Muscle layer of colon (tissue), 2 donors: ENCODE measurements around the gene TMEM40.

ENCODE experiments used
- H3K27ac ChIP-seq: one replicate; pipeline ENCODE4 v1.7.0; 2013; ENCODE audit warnings: low read depth, mild to moderate bottlenecking, low read length, moderate library complexity
- H3K27me3 ChIP-seq, 2 donors: one replicate each; pipeline ENCODE4 v1.7.0; 2013; ENCODE audit warnings: low read length in 2 of 2, mild to moderate bottlenecking in 2 of 2; ENCODE audit not compliant: insufficient read depth in 2 of 2, control insufficient read depth in 1 of 2
- H3K36me3 ChIP-seq: one replicate; pipeline ENCODE4 v1.7.0; 2013; ENCODE audit warnings: mild to moderate bottlenecking, low read length; ENCODE audit not compliant: insufficient read depth
- H3K4me1 ChIP-seq: one replicate; pipeline ENCODE4 v1.7.0; 2013; ENCODE audit warnings: mild to moderate bottlenecking, low read length; ENCODE audit not compliant: insufficient read depth
- H3K4me3 ChIP-seq, 2 donors: one replicate each; pipeline ENCODE4 v1.7.0; 2013; ENCODE audit warnings: low read length in 2 of 2, low read depth in 1 of 2, mild to moderate bottlenecking in 1 of 2, moderate library complexity in 1 of 2
- H3K9ac ChIP-seq: one replicate; pipeline ENCODE4 v1.7.0; 2013; ENCODE audit warnings: low read length
- H3K9me3 ChIP-seq: one replicate; pipeline ENCODE4 v1.7.0; 2013; ENCODE audit warnings: mild to moderate bottlenecking, low read length
- donor health status: abdominal sarcoma.
- donor health status: Adenocarcinoma of cecum.

TMEM40 gene

DNA sequence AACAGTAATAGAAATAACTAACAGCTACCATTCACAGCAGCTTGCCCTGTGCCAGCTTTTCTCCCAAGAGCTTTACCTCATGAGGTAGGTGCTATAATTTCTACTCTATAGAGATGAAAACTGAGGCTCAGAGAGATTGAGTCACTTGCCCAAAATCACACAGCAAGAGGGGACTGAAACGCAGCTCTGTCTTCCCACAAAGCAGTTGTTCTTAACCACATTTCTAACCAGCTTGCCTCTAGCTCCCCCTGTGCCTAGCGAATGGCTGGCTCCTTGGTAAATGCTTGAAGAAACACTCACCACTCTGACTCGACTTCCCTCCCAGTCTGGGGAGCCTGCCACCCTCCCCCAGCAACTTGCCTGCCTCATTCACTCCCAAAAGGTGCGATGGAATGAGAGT is 15.6 kb upstream of the TMEM40 start:
- Histone ChIP-seq H3K4me3 (no peak overlapping the region), H3K27ac (no peak overlapping the region), H3K4me1 (peaks cover 3% of the 10 kb centered on the region), H3K27me3 (no peaks in the 10 kb centered on the region), H3K9ac (no peak overlapping the region), H3K9me3 (no peaks in the 10 kb centered on the region), H3K36me3 (no peaks in the 10 kb centered on the region)

DNA sequence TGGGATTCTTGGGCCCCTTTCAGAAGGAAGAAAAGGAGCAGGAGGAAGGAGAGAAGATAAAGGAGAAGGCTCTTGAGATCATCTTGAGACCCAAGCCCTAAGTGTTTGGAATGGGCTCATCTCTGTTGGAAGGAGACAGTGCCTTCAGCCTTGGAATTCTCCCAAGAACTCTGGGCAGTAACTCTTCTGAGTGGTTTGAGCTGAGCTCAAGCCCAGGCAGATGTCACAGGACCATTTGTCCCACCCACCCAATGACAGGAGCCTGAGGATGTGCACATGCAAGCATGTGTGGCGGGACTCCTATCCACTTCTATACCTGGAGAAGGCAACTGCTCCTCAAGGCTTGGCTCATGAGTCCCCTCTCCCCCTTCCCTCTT is 14.6 kb upstream of the TMEM40 start:
- Histone ChIP-seq H3K4me1 (peaks cover 3% of the 10 kb centered on the region), H3K27me3 (no peaks in the 10 kb centered on the region), H3K9me3 (no peaks in the 10 kb centered on the region), H3K36me3 (no peaks in the 10 kb centered on the region), H3K4me3 (no peak overlapping the region), H3K9ac (no peak overlapping the region), H3K27ac (no peak overlapping the region)

DNA sequence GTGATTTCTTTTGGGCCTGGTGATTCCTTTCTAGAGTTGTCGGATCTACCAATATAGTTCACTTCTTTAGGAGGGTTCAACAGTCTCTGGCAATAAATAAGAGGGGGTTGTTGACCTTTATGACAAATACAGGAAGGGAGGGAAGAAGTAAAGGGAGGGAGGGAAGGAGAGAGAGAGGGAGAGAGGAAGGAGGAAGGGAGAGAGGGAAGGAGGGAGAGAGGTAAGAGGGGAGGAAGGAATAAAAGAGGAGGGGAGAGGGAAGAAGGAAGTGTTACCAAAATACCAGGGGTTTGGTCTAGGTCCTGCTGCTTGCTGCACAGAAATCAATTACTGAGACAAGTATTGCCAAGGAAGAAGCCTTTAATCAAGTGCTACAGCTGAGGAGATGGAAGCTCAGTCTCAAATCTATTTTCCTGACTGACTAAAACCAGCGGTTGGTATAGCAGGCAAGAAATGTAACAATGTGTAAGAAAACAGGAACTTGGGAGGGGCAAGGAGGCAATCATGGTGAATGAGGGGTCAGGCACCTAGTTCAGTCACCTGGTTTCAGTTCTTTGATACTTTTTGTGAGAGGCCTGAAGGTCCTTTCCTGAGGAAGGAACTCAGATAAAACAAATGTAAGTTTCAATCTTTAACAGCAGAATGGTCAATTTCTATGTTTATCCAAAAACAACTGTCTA is 14.1 kb upstream of the TMEM40 start:
- Histone ChIP-seq H3K9me3 (no peaks in the 10 kb centered on the region), H3K9ac (no peak overlapping the region), H3K27ac (no peak overlapping the region), H3K4me1 (peaks cover 3% of the 10 kb centered on the region), H3K36me3 (no peaks in the 10 kb centered on the region), H3K4me3 (no peak overlapping the region), H3K27me3 (no peaks in the 10 kb centered on the region)

DNA sequence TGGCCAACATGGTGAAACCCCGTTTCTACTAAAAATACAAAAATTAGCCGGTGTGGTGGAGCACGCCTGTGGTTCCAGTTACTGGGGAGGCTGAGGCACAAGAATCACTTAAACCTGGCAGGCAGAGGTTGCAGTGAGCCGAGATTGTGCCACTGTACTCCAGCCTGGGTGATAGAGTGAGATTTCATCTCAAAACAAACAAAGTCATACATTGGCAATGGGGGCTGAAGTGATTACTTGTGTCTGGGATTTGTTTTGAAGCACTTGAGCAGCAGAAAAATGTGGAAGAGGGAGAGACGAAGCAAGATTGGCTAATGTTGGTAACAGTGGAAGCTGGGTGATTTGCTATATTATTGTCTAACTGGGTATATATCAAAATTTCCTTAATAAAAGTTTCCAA is 13.4 kb upstream of the TMEM40 start:
- Histone ChIP-seq H3K27me3 (no peaks in the 10 kb centered on the region), H3K27ac (no peak overlapping the region), H3K36me3 (no peaks in the 10 kb centered on the region), H3K4me1 (peaks cover 3% of the 10 kb centered on the region), H3K9ac (no peak overlapping the region), H3K4me3 (no peak overlapping the region), H3K9me3 (no peaks in the 10 kb centered on the region)

DNA sequence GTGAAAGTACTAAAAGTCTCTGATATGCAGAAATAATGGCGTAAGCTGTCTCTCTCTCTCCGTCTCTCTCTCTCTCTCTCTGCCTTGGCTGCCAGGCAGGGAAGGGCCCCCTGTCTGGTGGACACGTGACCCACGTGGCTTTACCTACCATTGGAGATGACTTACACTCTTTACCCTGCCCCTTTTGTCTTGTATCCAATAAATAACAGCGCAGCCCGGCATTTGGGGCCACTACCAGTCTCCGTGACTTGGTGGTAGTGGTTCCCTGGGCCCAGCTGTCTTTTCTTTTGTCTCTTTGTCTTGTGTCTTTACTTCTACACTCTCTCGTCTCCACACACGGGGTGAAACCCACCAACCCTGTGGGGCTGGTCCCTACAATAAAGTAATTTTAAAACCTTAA is 12.2 kb upstream of the TMEM40 start:
- no peaks in the 10 kb centered on the region for H3K9me3 ChIP-seq
- H3K27me3 ChIP-seq: no peaks in the 10 kb centered on the region
- no peaks in the 10 kb centered on the region for H3K36me3 ChIP-seq
- no peak overlapping the region for H3K9ac ChIP-seq
- no peak overlapping the region for H3K4me3 ChIP-seq
- H3K27ac ChIP-seq: no peak overlapping the region
- peaks cover 3% of the 10 kb centered on the region for H3K4me1 ChIP-seq

DNA sequence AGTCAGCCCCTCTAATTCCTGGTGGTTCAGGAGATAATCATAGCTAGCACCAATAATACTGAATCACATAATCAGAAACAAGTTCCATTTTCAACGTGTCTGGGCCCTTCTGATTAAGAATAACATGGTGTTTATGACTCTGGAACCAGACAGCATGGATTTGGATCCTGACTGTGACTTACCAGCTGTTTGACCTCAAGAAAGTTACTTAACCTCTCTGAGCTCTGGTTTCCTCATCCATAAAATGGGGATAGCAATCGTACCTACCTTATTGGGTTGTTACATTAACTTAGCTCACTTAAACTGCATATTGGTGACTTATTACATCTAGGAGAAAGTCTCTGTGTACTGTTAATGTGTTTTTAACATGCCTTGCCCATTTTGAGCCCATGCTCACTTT is 10.7 kb upstream of the TMEM40 start:
- H3K27me3 ChIP-seq: no peaks in the 10 kb centered on the region
- peaks cover 3% of the 10 kb centered on the region for H3K4me1 ChIP-seq
- H3K9me3 ChIP-seq: no peaks in the 10 kb centered on the region
- no peak overlapping the region for H3K9ac ChIP-seq
- H3K4me3 ChIP-seq: no peak overlapping the region
- H3K36me3 ChIP-seq: no peaks in the 10 kb centered on the region
- H3K27ac ChIP-seq: no peak overlapping the region

DNA sequence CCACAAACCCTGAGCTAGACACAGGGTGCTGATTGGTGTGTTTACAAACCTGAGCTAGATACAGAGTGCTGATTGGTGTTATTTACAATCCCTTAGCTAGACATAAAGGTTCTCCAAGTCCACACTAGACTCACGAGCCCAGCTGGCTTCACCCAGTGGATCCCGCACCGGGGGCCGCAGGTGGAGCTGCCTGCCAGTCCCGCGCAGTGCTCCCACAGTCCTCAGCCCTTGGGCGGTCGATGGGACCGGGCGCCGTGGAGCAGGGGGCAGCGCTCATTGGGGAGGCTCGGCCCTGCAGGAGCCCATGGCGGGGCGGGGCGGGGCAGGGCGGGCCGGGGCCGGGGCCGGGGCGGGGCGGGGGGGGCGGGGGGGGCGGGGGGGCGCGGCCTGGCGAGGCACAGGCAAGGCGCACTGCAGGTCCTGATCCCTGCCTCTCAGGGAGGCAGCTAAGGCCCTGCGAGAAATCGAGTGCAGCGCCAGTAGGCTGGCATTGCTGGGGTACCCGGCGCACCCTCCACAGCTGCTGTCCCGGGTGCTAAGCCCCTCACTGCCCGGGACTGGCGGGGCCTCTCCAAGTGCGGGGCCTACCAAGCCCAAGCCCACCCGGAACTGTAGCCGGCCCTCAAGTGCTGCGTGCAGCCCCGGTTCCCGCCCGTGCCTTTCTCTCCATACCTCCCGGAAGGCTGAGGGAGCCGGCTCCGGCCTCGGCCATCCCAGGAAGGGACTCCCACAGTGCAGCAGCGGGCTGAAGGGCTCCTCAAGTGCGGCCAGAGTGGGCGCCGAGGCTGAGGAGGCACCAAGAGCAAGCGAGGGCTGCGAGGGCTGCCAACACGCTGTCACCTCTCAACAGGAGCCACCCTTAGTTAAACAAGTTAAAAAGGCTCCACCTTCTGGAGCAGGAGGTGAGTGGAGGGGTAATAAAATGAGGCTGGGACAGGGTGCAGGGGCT is 9.8 kb upstream of the TMEM40 start:
- H3K27ac ChIP-seq: no peak overlapping the region
- no peaks in the 10 kb centered on the region for H3K9me3 ChIP-seq
- H3K27me3 ChIP-seq: no peaks in the 10 kb centered on the region
- no peak overlapping the region for H3K4me3 ChIP-seq
- peaks cover 3% of the 10 kb centered on the region for H3K4me1 ChIP-seq
- H3K9ac ChIP-seq: no peak overlapping the region
- H3K36me3 ChIP-seq: no peaks in the 10 kb centered on the region

DNA sequence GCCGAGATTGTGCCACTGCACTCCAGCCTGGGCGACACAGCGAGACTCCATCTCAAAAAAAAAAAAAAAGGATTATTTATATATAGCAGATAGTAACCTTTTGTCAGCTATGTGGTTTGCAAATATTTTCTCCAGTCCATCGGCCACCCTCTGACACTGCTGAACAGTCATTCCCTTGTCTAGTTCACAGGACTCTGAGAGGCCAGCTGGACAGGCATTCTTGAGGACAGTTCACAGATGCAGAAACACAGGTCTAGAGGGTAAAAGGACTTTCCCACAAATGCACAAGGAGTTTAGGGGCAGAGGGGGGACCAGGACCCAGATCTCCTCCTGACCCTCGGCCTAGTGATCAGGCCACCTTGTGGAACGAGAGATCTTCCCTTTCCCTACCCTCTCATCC is 7.5 kb upstream of the TMEM40 start:
- Histone ChIP-seq H3K27me3 (no peaks in the 10 kb centered on the region), H3K4me1 (no peaks in the 10 kb centered on the region), H3K36me3 (no peaks in the 10 kb centered on the region), H3K9ac (no peak overlapping the region), H3K27ac (no peak overlapping the region), H3K4me3 (no peak overlapping the region), H3K9me3 (no peaks in the 10 kb centered on the region)

DNA sequence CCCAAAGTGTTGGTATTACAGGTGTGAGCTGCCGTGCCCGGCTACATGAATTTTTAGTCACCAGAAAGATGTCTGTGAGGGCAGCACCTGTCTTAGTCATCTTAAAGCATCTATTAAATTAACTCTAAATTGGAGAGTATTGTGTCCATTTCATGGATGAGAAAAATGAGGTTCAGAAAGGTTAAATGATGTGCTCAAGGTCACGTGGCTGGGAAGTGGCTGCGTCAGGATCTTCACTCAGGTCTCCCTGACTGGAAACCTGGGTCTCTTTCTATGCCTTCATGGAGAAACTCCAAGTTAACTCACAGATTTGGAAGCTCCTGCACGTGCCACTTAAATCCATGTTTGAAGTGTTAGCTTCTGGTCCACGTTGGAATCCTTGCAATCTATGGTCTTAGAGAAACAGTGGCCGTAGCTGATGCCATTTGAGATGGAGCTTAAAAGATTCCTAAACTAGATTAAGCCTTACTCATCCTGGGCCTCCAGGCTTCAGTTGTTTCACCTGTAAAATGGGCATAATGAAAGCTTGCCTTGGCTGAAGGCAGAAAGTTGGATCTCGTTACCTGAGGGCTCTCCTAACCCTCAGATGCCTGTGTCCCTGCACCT is 5.2 kb upstream of the TMEM40 start:
- Histone ChIP-seq H3K9me3 (no peaks in the 10 kb centered on the region), H3K9ac (no peak overlapping the region), H3K27ac (no peak overlapping the region), H3K4me3 (no peak overlapping the region), H3K36me3 (no peaks in the 10 kb centered on the region), H3K4me1 (no peaks in the 10 kb centered on the region), H3K27me3 (no peaks in the 10 kb centered on the region)

DNA sequence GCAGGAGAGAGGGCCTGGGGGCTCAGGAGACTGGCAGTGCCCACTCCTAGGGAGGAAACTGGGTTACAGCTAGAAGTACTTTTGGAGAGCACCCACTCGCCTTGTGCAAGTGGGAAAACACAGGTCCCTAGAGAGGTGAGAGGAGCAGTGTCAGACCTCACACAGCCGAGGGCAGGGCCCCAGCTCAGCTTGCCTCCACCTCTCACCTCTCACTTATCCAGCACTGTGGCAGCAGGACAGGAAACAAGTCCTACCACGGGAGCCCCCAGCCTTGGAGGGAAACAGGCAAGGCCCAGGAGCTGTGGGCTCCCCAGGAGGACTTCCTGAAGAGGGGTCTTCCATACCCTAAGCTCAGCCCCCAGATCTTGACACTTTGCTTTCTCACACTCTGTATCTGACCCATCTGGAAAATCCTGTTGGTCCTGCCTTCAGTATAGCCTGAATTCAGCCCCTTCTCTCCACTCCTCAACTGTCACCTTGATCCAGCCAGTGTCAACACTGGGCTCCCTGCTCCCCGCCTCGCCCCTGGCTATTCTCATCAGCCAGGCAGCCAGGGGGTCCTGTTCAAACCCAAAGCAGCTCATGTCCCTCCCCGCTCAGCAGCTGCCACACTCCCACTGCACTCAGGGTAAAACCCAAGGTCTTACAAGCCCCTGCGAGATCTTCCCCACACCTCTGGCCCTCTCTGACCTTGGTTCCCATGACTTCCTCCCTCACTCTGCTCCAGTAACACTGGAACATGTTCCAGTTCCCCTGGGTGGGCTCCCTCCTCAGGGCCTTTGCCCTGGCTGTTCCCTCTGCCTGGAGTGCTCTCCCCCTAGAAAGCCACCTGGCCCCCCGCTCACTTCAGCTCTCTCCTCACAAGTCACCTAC is 870 bp upstream of the TMEM40 start:
- Histone ChIP-seq H3K4me1 (peaks cover 9% of the 10 kb centered on the region), H3K36me3 (no peaks in the 10 kb centered on the region), H3K27me3 (no peaks in the 10 kb centered on the region), H3K9me3 (no peaks in the 10 kb centered on the region), H3K9ac (no peak overlapping the region), H3K4me3 (no peak overlapping the region), H3K27ac (no peak overlapping the region)
